HG03025 (cell line): Measurements from ENCODE around the gene BPIFB1.

Experiments
- ATAC-seq: cut with Tn5 transposase; IDR thresholded peaks from one replicate; pipeline ENCODE4 v1.9.1; 2021; ENCODE audit warnings: mild to moderate bottlenecking, moderate library complexity; ENCODE audit not compliant: unreplicated experiment, low FRiP score

Gene BPIFB1

DNA sequence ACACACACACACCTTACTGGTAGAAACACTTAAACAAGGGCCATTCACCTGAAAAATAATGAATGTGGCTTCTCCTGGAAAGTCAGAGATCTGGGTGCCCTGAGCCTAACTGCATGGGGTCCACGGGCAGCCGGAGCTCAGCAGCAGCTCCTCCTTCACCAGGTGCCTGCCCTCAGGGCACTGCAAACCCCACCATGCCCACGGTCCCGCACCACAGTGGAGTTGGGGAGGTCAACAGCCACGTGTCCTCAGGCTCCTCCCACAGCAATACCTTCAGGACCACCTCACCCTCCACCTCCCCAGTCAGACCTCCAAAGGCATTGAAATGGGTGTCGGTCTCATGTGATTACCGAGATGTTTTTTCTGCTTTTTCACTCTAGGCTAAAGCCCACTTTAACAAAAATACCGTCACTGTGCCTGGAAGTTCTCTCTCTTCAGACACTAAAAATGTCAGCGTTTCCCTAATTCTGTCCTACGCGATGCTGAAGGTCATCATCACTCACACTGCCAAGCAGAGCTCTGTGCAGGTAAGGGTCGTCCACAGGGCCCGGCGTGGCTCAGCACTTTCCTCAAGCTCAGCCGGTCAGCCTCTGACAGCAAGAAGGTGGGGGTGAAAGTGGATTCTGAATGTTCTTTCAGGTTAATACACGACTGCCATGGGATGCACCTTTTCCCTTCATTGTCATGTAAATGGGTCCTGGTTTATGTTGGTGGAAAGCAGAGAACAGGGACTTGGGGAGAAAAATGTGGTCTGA, 69.4 kb downstream of the BPIFB1 start:
- ATAC-seq: no peak

DNA sequence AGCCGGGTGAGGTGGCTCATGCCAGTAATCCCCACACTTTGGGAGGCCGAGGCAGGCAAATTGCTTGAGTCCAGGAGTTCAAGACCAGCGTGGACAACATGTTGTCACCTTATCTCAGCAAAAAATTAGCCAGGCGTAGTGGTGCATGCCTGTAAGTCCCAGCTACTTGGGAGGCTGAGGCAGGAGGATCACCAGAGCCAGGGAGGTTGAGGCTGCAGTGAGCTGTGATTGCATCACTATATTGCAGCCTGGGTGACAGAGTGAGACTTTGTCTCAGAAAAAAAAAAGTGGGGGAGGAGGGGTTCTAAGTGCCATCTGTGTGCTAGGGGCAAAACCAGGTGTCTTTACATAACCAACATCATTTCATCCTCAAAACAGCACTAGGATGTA, 70.0 kb downstream of the BPIFB1 start:
- ATAC-seq: no peak
